Measurements from ENCODE around the gene KAZN. TPM values are rescaled to one million over a fixed set of nuclear protein-coding genes. Genes with fewer than 3 reads are reported as not detected.

The KAZN gene
- total RNA-seq, 1 experiment from 2014 or later = 2.4 TPM

GRCh38 chr1:14972107-14972506 is 373.6 kb downstream of the KAZN start:
- POLR2A ChIA-PET = no interaction called here
- no TSS peak for BruUV-seq (replicated peaks)
- no peaks in the 10 kb centered on the region for H3K27me3 Mint-ChIP-seq (ENCODE audit: insufficient read depth, unreplicated experiment)
- Histone ChIP-seq H3K9me3 (no peaks in the 10 kb centered on the region), H3K27me3 (replicated peaks; ENCODE audit: control insufficient read depth, insufficient read depth, low read length) (no peaks in the 10 kb centered on the region), H3K4me3 (ENCODE audit: low read depth, low read length) (no peak overlapping the region), H3K36me3 (ENCODE audit: control insufficient read depth, insufficient read depth, low read length) (no peaks in the 10 kb centered on the region), H3K4me1 (no peaks in the 10 kb centered on the region)
- no peaks in the 10 kb centered on the region for H3K36me3 Mint-ChIP-seq (ENCODE audit: insufficient read depth, unreplicated experiment)
- peaks cover 16% of the 10 kb centered on the region for H3K9me3 Mint-ChIP-seq (ENCODE audit: unreplicated experiment)
- CTCF ChIA-PET = no interaction called here
- H3K4me3 Mint-ChIP-seq (ENCODE audit: unreplicated experiment) = no peak overlapping the region
- intact Hi-C loops (cut with micrococcal nuclease; ENCODE audit: unreplicated experiment) = no loop called here
- no peak for TF ChIP-seq CTCF (IDR thresholded peaks at IDR 0.05; ENCODE audit: insufficient read depth in 1 of 2, low read depth in 1 of 2, low read length in 1 of 2, severe bottlenecking in 1 of 2, unreplicated experiment in 1 of 2)
- H3K4me1 Mint-ChIP-seq (ENCODE audit: low read depth, unreplicated experiment) = no peaks in the 10 kb centered on the region
- no peak overlapping the region for H3K27ac Mint-ChIP-seq (ENCODE audit: unreplicated experiment)
- no peak for DNase-seq

GRCh38 chr1:14973773-14974172 is 375.3 kb downstream of the KAZN start:
- Mint-ChIP-seq H3K4me1 (ENCODE audit: low read depth, unreplicated experiment) (no peaks in the 10 kb centered on the region), H3K9me3 (ENCODE audit: unreplicated experiment) (peaks cover 16% of the 10 kb centered on the region), H3K36me3 (ENCODE audit: insufficient read depth, unreplicated experiment) (no peaks in the 10 kb centered on the region), H3K4me3 (ENCODE audit: unreplicated experiment) (no peak overlapping the region), H3K27me3 (ENCODE audit: insufficient read depth, unreplicated experiment) (no peaks in the 10 kb centered on the region), H3K27ac (ENCODE audit: unreplicated experiment) (no peak overlapping the region)
- Histone ChIP-seq H3K4me1 (no peaks in the 10 kb centered on the region), H3K27me3 (replicated peaks; ENCODE audit: control insufficient read depth, insufficient read depth, low read length) (no peaks in the 10 kb centered on the region), H3K9me3 (no peaks in the 10 kb centered on the region), H3K36me3 (ENCODE audit: control insufficient read depth, insufficient read depth, low read length) (no peaks in the 10 kb centered on the region), H3K4me3 (ENCODE audit: low read depth, low read length) (no peak overlapping the region)
- ChIA-PET POLR2A (no interaction called here), CTCF (no interaction called here)
- intact Hi-C loops (cut with micrococcal nuclease; ENCODE audit: unreplicated experiment) = no loop called here
- no peak for TF ChIP-seq CTCF (IDR thresholded peaks at IDR 0.05; ENCODE audit: insufficient read depth in 1 of 2, low read depth in 1 of 2, low read length in 1 of 2, severe bottlenecking in 1 of 2, unreplicated experiment in 1 of 2)
- BruUV-seq (replicated peaks) = no TSS peak
- no peak for DNase-seq

- no peaks in the 10 kb centered on the region for H3K27me3 ChIP-seq (replicated peaks; ENCODE audit: control insufficient read depth, insufficient read depth, low read length)
- Mint-ChIP-seq H3K4me3 (ENCODE audit: unreplicated experiment) (no peak overlapping the region), H3K27me3 (ENCODE audit: insufficient read depth, unreplicated experiment) (no peaks in the 10 kb centered on the region), H3K9me3 (ENCODE audit: unreplicated experiment) (peaks cover 16% of the 10 kb centered on the region), H3K36me3 (ENCODE audit: insufficient read depth, unreplicated experiment) (no peaks in the 10 kb centered on the region), H3K27ac (ENCODE audit: unreplicated experiment) (no peak overlapping the region), H3K4me1 (ENCODE audit: low read depth, unreplicated experiment) (no peaks in the 10 kb centered on the region)
- no TSS peak for BruUV-seq (replicated peaks)
- no peak overlapping the region for H3K4me3 ChIP-seq (ENCODE audit: low read depth, low read length)
- no peak for DNase-seq
- POLR2A ChIA-PET = no interaction called here
- CTCF ChIA-PET = no interaction called here
- H3K4me1 ChIP-seq = no peaks in the 10 kb centered on the region
- H3K9me3 ChIP-seq = no peaks in the 10 kb centered on the region
- H3K36me3 ChIP-seq (ENCODE audit: control insufficient read depth, insufficient read depth, low read length) = no peaks in the 10 kb centered on the region
- no peak for TF ChIP-seq CTCF (IDR thresholded peaks at IDR 0.05; ENCODE audit: insufficient read depth in 1 of 2, low read depth in 1 of 2, low read length in 1 of 2, severe bottlenecking in 1 of 2, unreplicated experiment in 1 of 2)
- intact Hi-C loops (cut with micrococcal nuclease; ENCODE audit: unreplicated experiment) = no loop called here
Measured at GRCh38 chr1:14974361-14974760, 375.9 kb downstream of the KAZN start.

All from Caco-2 (cell line).